KMS-11 (cell line): ENCODE data around the gene ASB1.

ENCODE experiments used
- H2AFZ ChIP-seq: fragments of 200-600 bp; sonication (generic); 2 replicates; pipeline ENCODE4 v1.6.1; 2016; ENCODE audit warnings: antibody characterized with exemption, mixed run types, low read depth
- H3K27ac ChIP-seq: fragments of 200-600 bp; sonication (generic); 2 replicates; pipeline ENCODE4 v1.6.1; 2016; ENCODE audit warnings: mild to moderate bottlenecking, mixed run types
- H3K27me3 ChIP-seq: fragments of 200-600 bp; sonication (generic); 2 replicates; pipeline ENCODE4 v1.6.1; 2017; ENCODE audit warnings: mild to moderate bottlenecking, low read depth, mixed run types, moderate library complexity; ENCODE audit not compliant: insufficient read depth
- H3K36me3 ChIP-seq: fragments of 200-600 bp; sonication (generic); 2 replicates; pipeline ENCODE4 v1.6.1; 2017; ENCODE audit warnings: mild to moderate bottlenecking, mixed run types; ENCODE audit not compliant: insufficient read depth
- H3K4me1 ChIP-seq: fragments of 200-600 bp; sonication (generic); 2 replicates; pipeline ENCODE4 v1.6.1; 2016; ENCODE audit warnings: mild to moderate bottlenecking, low read depth, mixed run types; ENCODE audit not compliant: poor library complexity, severe bottlenecking
- H3K4me2 ChIP-seq: fragments of 200-600 bp; sonication (generic); 2 replicates; pipeline ENCODE4 v1.7.0; 2016; ENCODE audit warnings: mild to moderate bottlenecking, mixed run types
- H3K4me3 ChIP-seq: fragments of 200-600 bp; sonication (generic); IDR thresholded peaks from 2 replicates; pipeline ENCODE4 v1.6.1; 2017; ENCODE audit warnings: low read depth, low read length, mixed read lengths; ENCODE audit not compliant: insufficient read depth
- H3K79me2 ChIP-seq: fragments of 200-600 bp; sonication (generic); 2 replicates; pipeline ENCODE4 v1.6.1; 2016; ENCODE audit warnings: low read depth, mixed run types; ENCODE audit not compliant: insufficient read depth
- H3K9ac ChIP-seq: fragments of 200-600 bp; sonication (generic); 2 replicates; pipeline ENCODE4 v1.6.1; 2016; ENCODE audit warnings: mild to moderate bottlenecking, mixed run types
- H4K20me1 ChIP-seq: fragments of 200-600 bp; sonication (generic); 2 replicates; pipeline ENCODE4 v1.6.1; 2016; ENCODE audit warnings: mild to moderate bottlenecking, mixed run types; ENCODE audit not compliant: insufficient read depth
- TF ChIP-seq, protein P1 (sequence below): fragments of 200-600 bp; sonication (generic); conservative IDR thresholded peaks from 2 replicates; pipeline ENCODE4 v1.6.1; 2017; ENCODE audit warnings: low read depth, mild to moderate bottlenecking, antibody characterized with exemption, low read length, moderate library complexity, mixed read lengths

The ASB1 gene

DNA sequence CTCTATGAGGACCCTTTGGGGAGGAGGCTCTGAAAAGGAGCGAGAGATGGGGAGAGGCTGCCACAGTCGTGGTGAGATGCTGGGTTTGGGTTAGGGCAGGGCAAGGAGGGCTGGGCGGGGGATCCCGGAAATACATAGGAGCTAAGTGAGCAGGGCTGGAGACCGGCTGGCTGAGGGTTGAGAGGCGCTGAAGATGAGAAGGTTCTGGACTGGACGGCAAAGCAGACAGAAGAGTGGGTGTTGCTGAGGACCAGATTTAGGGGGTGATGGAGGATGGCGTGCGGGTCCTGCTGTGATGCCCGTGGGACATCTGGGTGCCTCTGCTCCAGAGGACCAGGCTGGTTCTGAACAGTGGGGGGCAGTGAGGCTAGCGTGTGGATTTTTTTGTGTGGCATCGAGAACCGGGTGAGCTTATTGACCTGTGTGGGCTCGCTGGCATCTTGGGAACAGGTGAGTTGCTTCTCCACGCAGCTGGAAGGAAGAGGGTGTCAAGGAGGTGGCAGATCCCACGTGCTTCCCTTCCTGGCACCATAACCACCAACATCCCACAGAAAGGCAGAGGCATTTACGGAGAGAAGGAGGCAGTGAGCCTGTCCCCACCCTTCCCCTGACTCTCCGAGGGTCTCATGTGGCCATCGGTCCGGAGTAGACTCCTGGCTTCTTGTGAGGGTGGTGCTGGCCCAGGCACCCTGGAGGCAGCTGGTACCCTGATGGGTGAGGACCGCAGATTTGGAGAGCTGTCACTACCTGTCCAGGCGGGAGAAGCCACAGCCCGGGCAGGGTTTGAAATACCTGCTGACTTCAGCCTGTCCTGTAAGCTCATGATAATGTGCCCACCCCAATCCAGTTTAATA lies 70.3 kb downstream of the ASB1 start:
- TF ChIP-seq, protein P1, sequence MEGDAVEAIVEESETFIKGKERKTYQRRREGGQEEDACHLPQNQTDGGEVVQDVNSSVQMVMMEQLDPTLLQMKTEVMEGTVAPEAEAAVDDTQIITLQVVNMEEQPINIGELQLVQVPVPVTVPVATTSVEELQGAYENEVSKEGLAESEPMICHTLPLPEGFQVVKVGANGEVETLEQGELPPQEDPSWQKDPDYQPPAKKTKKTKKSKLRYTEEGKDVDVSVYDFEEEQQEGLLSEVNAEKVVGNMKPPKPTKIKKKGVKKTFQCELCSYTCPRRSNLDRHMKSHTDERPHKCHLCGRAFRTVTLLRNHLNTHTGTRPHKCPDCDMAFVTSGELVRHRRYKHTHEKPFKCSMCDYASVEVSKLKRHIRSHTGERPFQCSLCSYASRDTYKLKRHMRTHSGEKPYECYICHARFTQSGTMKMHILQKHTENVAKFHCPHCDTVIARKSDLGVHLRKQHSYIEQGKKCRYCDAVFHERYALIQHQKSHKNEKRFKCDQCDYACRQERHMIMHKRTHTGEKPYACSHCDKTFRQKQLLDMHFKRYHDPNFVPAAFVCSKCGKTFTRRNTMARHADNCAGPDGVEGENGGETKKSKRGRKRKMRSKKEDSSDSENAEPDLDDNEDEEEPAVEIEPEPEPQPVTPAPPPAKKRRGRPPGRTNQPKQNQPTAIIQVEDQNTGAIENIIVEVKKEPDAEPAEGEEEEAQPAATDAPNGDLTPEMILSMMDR: no peak
- Histone ChIP-seq H4K20me1 (no peaks in the 10 kb centered on the region), H2AFZ (no peak overlapping the region), H3K36me3 (no peaks in the 10 kb centered on the region), H3K4me3 (no peak overlapping the region), H3K4me1 (no peaks in the 10 kb centered on the region), H3K4me2 (no peak overlapping the region), H3K27me3 (no peaks in the 10 kb centered on the region), H3K27ac (no peak overlapping the region), H3K9ac (no peak overlapping the region), H3K79me2 (no peaks in the 10 kb centered on the region)

DNA sequence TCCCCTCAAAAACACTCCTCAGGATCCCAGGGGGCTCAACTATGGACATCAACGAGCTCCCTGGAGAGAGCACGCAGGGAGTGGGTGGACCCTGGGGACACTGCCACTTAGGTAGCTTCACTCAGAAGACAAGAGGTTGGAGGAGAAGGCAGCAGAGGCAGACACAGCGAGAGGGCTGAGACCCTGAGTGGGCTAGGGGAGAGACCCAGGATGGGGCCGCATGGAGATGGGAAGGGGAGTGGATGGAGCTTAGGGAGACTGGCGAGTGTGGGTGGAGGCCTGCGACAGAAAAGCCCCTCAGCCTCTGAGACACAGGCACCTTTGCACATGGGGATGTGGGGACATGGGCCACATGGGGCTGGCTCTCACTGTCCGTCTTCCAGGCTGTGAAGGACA lies 70.9 kb downstream of the ASB1 start:
- no peaks in the 10 kb centered on the region for H4K20me1 ChIP-seq
- no peak overlapping the region for H3K9ac ChIP-seq
- no peak overlapping the region for H3K4me3 ChIP-seq
- H2AFZ ChIP-seq: no peak overlapping the region
- no peak overlapping the region for H3K4me2 ChIP-seq
- no peaks in the 10 kb centered on the region for H3K36me3 ChIP-seq
- no peaks in the 10 kb centered on the region for H3K27me3 ChIP-seq
- no peak overlapping the region for H3K27ac ChIP-seq
- H3K79me2 ChIP-seq: no peaks in the 10 kb centered on the region
- TF ChIP-seq, protein P1: no peak
- no peaks in the 10 kb centered on the region for H3K4me1 ChIP-seq

DNA sequence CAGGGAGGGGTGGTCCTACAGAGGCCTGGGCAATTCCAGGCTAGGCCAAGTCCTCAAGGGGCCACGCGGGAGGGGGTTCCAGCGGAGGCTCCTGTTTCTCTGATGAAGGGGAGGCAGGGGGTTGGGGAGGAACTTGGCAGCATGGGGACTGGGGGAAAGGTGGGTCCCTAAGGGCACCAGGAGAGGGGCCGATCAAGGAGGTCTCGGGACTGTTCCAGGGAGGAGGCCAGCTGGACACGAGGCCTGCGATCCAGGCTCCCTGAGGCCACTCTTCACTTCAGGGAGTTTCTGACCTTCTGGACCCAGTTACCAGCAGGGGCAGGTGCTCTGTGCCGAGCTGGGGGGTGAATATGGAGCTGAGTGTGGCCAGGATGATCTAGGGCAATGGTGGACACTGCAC lies 71.5 kb downstream of the ASB1 start:
- H3K27me3 ChIP-seq: no peaks in the 10 kb centered on the region
- H4K20me1 ChIP-seq: no peaks in the 10 kb centered on the region
- H3K4me2 ChIP-seq: no peak overlapping the region
- H3K36me3 ChIP-seq: no peaks in the 10 kb centered on the region
- H3K9ac ChIP-seq: no peak overlapping the region
- no peaks in the 10 kb centered on the region for H3K79me2 ChIP-seq
- TF ChIP-seq, protein P1: no peak
- no peak overlapping the region for H3K4me3 ChIP-seq
- no peak overlapping the region for H2AFZ ChIP-seq
- no peaks in the 10 kb centered on the region for H3K4me1 ChIP-seq
- H3K27ac ChIP-seq: no peak overlapping the region

DNA sequence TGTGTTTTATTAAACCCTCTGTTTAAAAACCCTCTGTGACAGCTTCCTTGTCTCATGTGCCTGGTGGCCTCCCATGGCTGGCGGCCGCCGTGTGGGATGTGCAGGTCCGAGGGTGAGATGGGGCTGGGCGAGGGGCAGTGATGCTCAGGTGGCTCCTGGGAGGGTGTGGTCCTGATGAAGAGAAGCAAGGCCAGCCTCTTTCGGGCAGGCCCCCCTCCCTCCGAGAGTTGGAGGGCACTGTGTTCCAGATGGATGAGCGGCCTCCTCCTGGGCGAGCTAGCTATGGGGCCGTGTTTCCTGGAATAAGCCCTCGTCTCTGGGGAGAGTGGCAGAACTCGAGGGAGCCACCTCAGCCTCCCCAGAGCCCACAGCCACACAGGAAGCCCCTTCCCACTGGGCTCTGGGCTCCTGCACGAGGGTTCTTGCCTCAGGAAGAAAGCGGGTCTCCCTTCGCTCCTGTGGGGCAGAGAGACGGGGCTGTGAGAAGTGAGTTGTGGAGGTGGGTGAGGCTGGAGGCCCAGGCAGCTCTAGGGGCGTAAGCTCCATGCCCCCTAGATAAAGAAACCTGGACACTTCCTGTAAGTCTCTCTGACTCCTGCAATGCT lies 72.1 kb downstream of the ASB1 start:
- Histone ChIP-seq H3K36me3 (no peaks in the 10 kb centered on the region), H3K4me3 (no peak overlapping the region)

More for the DNA sequence above, 72.1 kb downstream of the ASB1 start:
- Histone ChIP-seq H2AFZ (no peak overlapping the region), H3K4me1 (no peaks in the 10 kb centered on the region), H4K20me1 (no peaks in the 10 kb centered on the region), H3K79me2 (no peaks in the 10 kb centered on the region), H3K27ac (no peak overlapping the region), H3K4me2 (no peak overlapping the region), H3K9ac (no peak overlapping the region), H3K27me3 (no peaks in the 10 kb centered on the region)
- TF ChIP-seq, protein P1: no peak
